Posterior vena cava (tissue), 2 donors: ENCODE measurements around the gene RIMBP2. TPM values are rescaled to one million over a fixed set of nuclear protein-coding genes. Genes with fewer than 3 reads are reported as not detected.

ENCODE experiments used
- DNase-seq: peaks from one replicate; pipeline ENCODE4 v3.0.0-alpha.2; 2020; ENCODE audit warnings: low spot score
- intact Hi-C, 2 donors: fragments of 100-400 bp; cut with DNase I; formaldehyde crosslinking; loops; one replicate each; pipeline versions ENCODE4 v1.14.1 to v1.14.2; 2022 to 2023
- total RNA-seq, 2 donors: library from RNA; stranded (reverse); fragmentation: NEBNext Ultra II Directional; extraction: Animal tissue kit (Norgen Biotek cat#: 25700); gene quantifications; one replicate each; pipeline ENCODE4 v1.2.1, GENCODE V29; 2021
- donor health status: DM: yes; HTN: yes; CAD: no.
- donor health status: DM: yes; HTN: yes; CAD: no.

RIMBP2 gene
- total RNA-seq, 2 donors from 2014 or later, result 1.3 to 1.7 TPM

DNA sequence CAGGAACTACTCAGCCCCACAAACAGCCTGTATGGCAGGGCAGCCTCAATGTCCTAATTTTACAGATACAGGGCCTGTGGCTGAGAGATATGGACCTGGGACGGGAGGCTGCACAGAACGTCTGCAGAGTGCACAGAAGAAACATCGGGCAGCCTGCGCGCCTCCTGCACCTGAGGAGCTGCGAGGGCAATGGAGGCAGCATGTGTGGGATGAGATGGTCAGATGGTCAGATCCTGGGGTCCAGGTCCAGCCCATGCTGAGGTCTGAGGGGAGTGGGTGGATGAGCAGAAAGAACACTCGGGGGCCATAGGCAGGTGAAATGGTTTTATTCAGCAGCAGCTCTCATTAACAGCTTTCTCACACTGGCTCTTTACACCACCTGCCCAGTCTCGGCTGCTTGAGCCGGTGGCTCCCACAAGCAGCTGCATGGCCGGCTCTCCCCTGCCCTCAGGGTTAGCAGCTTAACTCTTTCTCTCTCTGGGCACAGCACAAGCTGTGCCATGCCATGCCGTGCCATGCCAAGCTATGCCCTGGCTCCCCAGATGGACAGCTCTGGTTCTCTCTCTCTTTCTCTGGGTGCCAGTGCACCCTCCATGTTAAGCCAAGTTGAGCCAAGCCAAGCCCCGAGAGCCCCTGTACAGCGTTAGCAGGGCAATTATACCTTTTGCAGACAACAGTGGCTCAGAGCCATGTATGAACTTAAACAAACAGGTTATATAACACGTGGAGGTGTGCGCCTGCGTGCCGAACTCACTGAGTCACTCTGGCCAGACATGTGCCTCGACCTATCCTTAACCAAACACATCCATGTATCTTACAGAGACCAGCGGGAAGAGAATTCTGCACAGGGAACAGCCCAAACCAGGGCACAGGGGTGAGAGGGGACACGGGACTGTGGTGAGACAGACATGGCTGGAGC, 47.6 kb downstream of the RIMBP2 start:
- intact Hi-C loops, result loop anchor here in 1 of 2 donors (10.0 kb wide), 1 partner anchor 1966 kb away; no protein-coding TSS in a partner anchor
- peak; percentile 50 for DNase-seq

GRCh38 chr12:130667421-130667960, 48.6 kb downstream of the RIMBP2 start:
- intact Hi-C loops, result loop anchor here in 1 of 2 donors (10.0 kb wide), 1 partner anchor 1967 kb away; no protein-coding TSS in a partner anchor
- peak; percentile 63 for DNase-seq

DNA sequence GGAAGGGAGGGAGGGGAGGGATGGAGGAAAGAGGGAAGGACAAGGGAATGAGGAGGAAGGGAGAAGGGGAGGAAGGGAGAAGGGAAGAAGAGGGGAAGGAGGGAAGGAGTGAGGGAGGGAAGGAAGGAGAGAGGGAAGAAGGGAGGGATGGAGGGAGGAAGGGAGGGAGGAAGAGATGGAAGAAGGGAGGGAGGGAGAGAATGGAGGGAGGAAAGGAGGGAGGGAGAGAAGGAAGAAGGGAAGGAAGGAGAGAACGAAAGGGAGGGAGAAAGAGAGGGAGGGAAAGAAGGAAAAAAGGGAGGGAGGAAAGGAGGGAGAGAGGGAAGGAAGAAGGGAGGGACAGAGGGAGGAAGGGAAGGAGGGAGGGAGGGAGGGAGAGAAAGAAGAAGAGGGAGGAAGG, 49.5 kb downstream of the RIMBP2 start:
- intact Hi-C loops, result loop anchor here in 1 of 2 donors (10.0 kb wide), 1 partner anchor 1968 kb away; no protein-coding TSS in a partner anchor
- DNase-seq, result no peak

- peak; percentile 15 for DNase-seq
- intact Hi-C loops, result loop anchor here in 1 of 2 donors (10.0 kb wide), 1 partner anchor 1969 kb away; no protein-coding TSS in a partner anchor
Measured at GRCh38 chr12:130665753-130666152, 50.3 kb downstream of the RIMBP2 start.

DNA sequence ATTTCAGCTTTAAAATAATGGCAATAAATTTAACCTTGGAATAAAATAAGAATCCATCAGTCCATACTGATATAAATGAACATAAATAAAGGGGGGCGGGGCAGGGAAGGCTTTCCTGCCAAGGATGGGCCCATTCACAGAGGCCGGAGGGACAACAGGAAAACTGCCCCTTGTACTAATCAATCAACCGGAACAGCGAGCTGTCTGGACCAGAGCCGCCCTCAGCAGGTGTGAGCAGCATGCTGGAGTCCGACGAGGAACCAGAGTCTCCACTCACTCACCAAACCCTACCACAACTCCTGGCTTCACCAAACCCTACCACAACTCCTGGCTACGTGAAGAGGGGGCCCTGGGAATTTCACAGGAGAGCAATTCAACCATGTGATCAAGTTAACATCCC, 51.3 kb downstream of the RIMBP2 start:
- peak; percentile 62 for DNase-seq
- intact Hi-C loops, result loop anchor here in 1 of 2 donors (5.0 to 10.0 kb wide), 2 partner anchors 1717 to 1970 kb away; no protein-coding TSS in a partner anchor

- DNase-seq, result peak; percentile 4
- intact Hi-C loops, result loop anchor here in 1 of 2 donors (5.0 to 10.0 kb wide), 2 partner anchors 1717 to 1971 kb away; no protein-coding TSS in a partner anchor
Measured at GRCh38 chr12:130664252-130664651, 51.8 kb downstream of the RIMBP2 start.

GRCh38 chr12:130663514-130663913, 52.6 kb downstream of the RIMBP2 start:
- DNase-seq, result no peak
- intact Hi-C loops, result loop anchor here in 1 of 2 donors (5.0 to 10.0 kb wide), 2 partner anchors 1716 to 1971 kb away; no protein-coding TSS in a partner anchor

DNA sequence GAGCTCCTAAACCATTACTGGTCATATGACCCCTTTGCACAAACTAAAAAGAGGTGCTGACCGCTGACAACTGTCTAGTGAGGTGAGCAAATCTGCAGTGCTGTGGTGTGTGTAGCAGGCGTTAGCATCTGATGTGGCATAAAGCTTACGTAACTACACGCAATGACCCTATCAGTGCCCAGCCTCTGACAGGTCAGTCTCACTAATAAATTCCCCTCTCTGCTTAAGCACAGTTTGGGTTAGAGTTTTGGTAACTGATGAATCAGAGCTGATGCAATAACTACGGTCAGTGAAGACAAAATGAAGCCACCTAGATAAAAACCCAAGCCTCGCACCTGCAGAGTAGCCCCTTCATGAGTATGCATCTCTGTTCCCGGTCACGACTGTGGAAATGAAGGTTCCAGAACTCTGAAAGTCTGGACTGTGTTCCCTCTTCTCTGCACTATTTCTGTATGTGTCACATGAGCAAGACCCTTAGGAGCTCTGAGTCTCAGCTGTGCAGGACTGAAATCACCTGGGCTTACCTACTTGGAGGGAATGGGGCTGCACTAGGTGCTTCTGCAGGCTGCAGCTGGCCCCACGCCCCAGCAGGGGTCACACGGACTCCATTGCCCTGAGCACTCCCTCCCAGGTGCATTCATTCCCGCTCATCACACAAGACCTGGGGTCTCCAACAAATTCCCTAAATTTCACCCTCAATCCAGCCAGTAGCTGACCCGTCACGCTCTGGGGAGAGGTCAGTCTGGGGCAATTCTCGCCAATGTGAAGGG, 54.4 kb downstream of the RIMBP2 start:
- intact Hi-C loops, result loop anchor here in 1 of 2 donors (5.0 to 10.0 kb wide), 2 partner anchors 1714 to 1973 kb away; no protein-coding TSS in a partner anchor
- peak; percentile 35 for DNase-seq

DNA sequence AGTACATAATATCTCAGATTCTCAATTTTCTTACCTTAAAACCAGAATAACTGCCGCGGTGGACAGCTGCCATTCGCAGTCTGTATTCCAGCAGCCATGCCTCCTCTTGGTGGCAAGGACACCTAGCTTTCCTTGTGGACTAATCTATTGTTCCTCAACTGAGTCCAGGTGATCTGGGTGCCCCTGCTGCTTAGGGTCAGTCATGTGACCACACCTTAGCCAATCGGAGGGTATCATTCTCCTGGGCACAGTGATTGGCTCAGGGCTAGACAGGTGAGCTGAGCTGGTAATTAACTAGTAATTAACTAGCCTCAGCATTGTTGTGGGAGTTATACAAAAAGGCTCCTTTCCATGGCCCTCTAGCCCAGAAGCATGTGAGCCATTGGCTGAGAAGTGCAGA, 55.0 kb downstream of the RIMBP2 start:
- peak; percentile 47 for DNase-seq
- intact Hi-C loops, result loop anchor here in 1 of 2 donors (5.0 to 10.0 kb wide), 2 partner anchors 1714 to 1974 kb away; no protein-coding TSS in a partner anchor

GRCh38 chr12:130658145-130658911, 57.8 kb downstream of the RIMBP2 start:
- peak; percentile 57 for DNase-seq
- intact Hi-C loops, result no loop called here

DNA sequence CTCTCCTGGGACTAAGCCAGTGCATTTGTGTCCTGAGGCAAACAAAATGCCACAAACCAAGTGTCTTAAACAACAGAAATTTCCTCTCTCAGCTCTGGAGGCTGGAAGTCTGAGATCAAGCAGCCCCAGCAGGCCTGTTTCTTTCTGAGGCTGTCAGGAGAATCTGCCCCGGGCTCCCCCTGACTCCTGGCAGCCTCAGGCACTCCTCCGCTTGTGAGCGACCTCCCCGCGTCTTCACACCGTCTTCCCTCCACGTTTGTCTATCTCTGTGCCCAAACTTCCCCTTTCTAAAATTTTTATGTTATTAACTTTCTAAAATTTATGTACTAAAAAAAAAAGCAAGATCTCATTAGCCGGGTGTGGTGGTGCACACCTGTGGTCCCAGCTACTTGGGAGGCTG, 59.7 kb downstream of the RIMBP2 start:
- DNase-seq, result peak; percentile 56
- intact Hi-C loops, result no loop called here

- intact Hi-C loops, result no loop called here
- peak; percentile 57 for DNase-seq
Measured at GRCh38 chr12:130655881-130656280, 60.2 kb downstream of the RIMBP2 start.

DNA sequence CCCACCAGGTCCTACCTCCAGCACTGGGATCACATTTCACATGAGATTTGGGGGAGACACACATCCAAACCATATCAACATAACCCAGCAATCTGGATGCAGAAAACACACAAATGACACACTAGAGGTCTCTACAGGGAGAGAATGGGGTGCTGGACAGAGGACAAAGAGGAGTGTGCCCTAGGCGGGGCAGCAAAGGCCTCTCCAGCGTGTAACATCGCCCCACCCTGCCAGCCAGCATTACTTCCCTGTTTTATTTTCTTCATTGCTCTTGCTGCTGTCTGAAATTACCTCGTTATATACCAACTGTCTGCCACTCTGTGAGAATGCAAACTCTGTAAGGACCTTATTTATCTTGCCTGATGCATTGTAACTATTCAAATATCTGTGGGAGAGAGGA, 61.1 kb downstream of the RIMBP2 start:
- intact Hi-C loops, result no loop called here
- peak; percentile 0 for DNase-seq

GRCh38 chr12:130651188-130651959, 64.7 kb downstream of the RIMBP2 start:
- DNase-seq, result peak; percentile 65
- intact Hi-C loops, result no loop called here

GRCh38 chr12:130650131-130650530, 66.0 kb downstream of the RIMBP2 start:
- intact Hi-C loops, result no loop called here

GRCh38 chr12:130649101-130650045, 66.7 kb downstream of the RIMBP2 start:
- DNase-seq, result peak; percentile 75
- intact Hi-C loops, result no loop called here

More at GRCh38 chr12:130650131-130650530, 66.0 kb downstream of the RIMBP2 start:
- peak; percentile 58 for DNase-seq

DNA sequence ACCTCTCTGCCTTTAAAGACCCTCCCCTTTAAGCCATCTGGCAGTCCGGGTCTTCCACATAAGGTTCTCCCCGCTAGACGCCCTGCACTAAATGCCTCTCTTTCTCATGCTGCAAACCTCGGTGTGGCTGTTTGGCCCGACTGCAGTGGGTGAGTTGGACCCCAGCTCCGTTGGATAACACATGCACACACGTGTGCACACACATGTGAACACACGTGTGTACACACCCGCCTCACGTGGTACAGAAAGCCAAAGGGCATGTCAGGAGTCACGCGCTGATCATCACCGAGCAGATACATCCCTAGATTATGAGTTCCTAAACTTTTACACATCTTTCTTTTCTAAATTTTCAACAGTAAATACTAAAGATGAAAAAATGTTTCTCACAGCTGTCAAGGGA, 68.3 kb downstream of the RIMBP2 start:
- intact Hi-C loops, result no loop called here
- DNase-seq, result no peak
